HG02943 (cell line): ENCODE data around the gene NOL9.

Experiments
- ATAC-seq: cut with Tn5 transposase; IDR thresholded peaks from one replicate; pipeline ENCODE4 v1.9.1; 2021; ENCODE audit warnings: mild to moderate bottlenecking, low read depth, moderate library complexity; ENCODE audit not compliant: unreplicated experiment

Gene NOL9

GRCh38 chr1:6474815-6475282 lies 79.5 kb downstream of the NOL9 start:
- no peak for ATAC-seq

GRCh38 chr1:6473974-6474814 lies 80.1 kb downstream of the NOL9 start:
- no peak for ATAC-seq

GRCh38 chr1:6473156-6473555 lies 81.2 kb downstream of the NOL9 start:
- no peak for ATAC-seq

GRCh38 chr1:6472391-6472790 lies 81.9 kb downstream of the NOL9 start:
- no peak for ATAC-seq

GRCh38 chr1:6471970-6472368 lies 82.3 kb downstream of the NOL9 start:
- no peak for ATAC-seq
